Measurements from ENCODE around the gene HBP1. TPM values are rescaled to one million over a fixed set of nuclear protein-coding genes. Genes with fewer than 3 reads are reported as not detected.
A peak's percentile ranks its signal among the peaks of the same experiment; 100 is the strongest.

HBP1 gene
- polyA plus RNA-seq, 3 donors, result 41.2 to 52.9 (median 44.7) TPM

- WGBS (ENCODE audit: insufficient coverage), result 100% methylated on average over 1 of the region's 4 CpGs
- Mint-ChIP-seq H3K4me1 (no peaks in the 10 kb centered on the region), H3K27me3 (ENCODE audit: low read depth in 3 of 3) (peaks cover 0 to 3% (median 0%) of the 10 kb centered on the region in 3 donors), H3K4me3 (no peak overlapping the region), H3K36me3 (peaks cover 27 to 45% of the 10 kb centered on the region in 2 donors), H3K27ac (no peak overlapping the region), H3K9me3 (peaks cover 0 to 5% (median 0%) of the 10 kb centered on the region in 7 donors)
- no peak for DNase-seq
- Histone ChIP-seq H3K9ac (ENCODE audit: insufficient read depth, low read length, poor library complexity, severe bottlenecking) (no peak overlapping the region), H3K4me2 (replicated peaks; ENCODE audit: extremely low read depth, low read length, poor library complexity, severe bottlenecking) (no peak overlapping the region), H2AFZ (ENCODE audit: insufficient read depth, low read depth, low read length, poor library complexity, severe bottlenecking) (no peak overlapping the region), H3K4me3 (replicated peaks in 1 of 3; ENCODE audit: low read depth in 2 of 3, low read length in 3 of 3) (no peak overlapping the region), H3K9me3 (replicated peaks in 1 of 2; ENCODE audit: control insufficient read depth in 1 of 2, insufficient read depth in 1 of 2, low read length in 2 of 2) (peaks cover 0 to 4% of the 10 kb centered on the region in 2 donors), H3K27me3 (ENCODE audit: control insufficient read depth in 2 of 2, insufficient read depth in 2 of 2, low read length in 2 of 2) (no peaks in the 10 kb centered on the region), H3K79me2 (ENCODE audit: insufficient read depth, low read length) (no peaks in the 10 kb centered on the region), H3K4me1 (ENCODE audit: control insufficient read depth in 1 of 2, insufficient read depth in 2 of 2, low read length in 2 of 2) (no peaks in the 10 kb centered on the region), H4K20me1 (ENCODE audit: insufficient read depth, low read length) (no peaks in the 10 kb centered on the region), H3K27ac (ENCODE audit: low read depth in 1 of 2, low read length in 2 of 2) (no peak overlapping the region), H3K36me3 (replicated peaks in 1 of 2; ENCODE audit: control insufficient read depth in 1 of 2, insufficient read depth in 2 of 2, low read length in 2 of 2) (peaks cover 4 to 48% of the 10 kb centered on the region in 2 donors)
- TF ChIP-seq CTCF (IDR thresholded peaks at IDR 0.05), result no peak
- intact Hi-C loops (cut with micrococcal nuclease), result no loop called here
Measured at GRCh38 chr7:107237451-107237850, 68.6 kb downstream of the HBP1 start.

- H3K79me2 ChIP-seq (ENCODE audit: insufficient read depth, low read length), result no peaks in the 10 kb centered on the region
- no peaks in the 10 kb centered on the region for H3K27me3 ChIP-seq (ENCODE audit: control insufficient read depth in 2 of 2, insufficient read depth in 2 of 2, low read length in 2 of 2)
- H3K4me1 Mint-ChIP-seq, result no peaks in the 10 kb centered on the region
- 100% methylated on average over 4 of the region's 4 CpGs for whole genome bisulfite sequencing (ENCODE audit: insufficient coverage)
- peak overlapping the region in 1 of 7 donors; percentile 46 for H3K27ac Mint-ChIP-seq
- H3K9me3 ChIP-seq (replicated peaks in 1 of 2; ENCODE audit: control insufficient read depth in 1 of 2, insufficient read depth in 1 of 2, low read length in 2 of 2), result peaks cover 0 to 9% of the 10 kb centered on the region in 2 donors
- H3K4me1 ChIP-seq (ENCODE audit: control insufficient read depth in 1 of 2, insufficient read depth in 2 of 2, low read length in 2 of 2), result no peaks in the 10 kb centered on the region
- DNase-seq, result no peak
- H2AFZ ChIP-seq (ENCODE audit: insufficient read depth, low read depth, low read length, poor library complexity, severe bottlenecking), result no peak overlapping the region
- no peaks in the 10 kb centered on the region for H4K20me1 ChIP-seq (ENCODE audit: insufficient read depth, low read length)
- peaks cover 9 to 32% (median 17%) of the 10 kb centered on the region in 7 donors for H3K9me3 Mint-ChIP-seq
- no peak for TF ChIP-seq CTCF (IDR thresholded peaks at IDR 0.05)
- peaks cover 3 to 55% of the 10 kb centered on the region in 2 donors for H3K36me3 ChIP-seq (replicated peaks in 1 of 2; ENCODE audit: control insufficient read depth in 1 of 2, insufficient read depth in 2 of 2, low read length in 2 of 2)
- H3K36me3 Mint-ChIP-seq, result peaks cover 59 to 63% of the 10 kb centered on the region in 2 donors
- no peak overlapping the region for H3K4me3 Mint-ChIP-seq
- intact Hi-C loops (cut with micrococcal nuclease), result no loop called here
- H3K9ac ChIP-seq (ENCODE audit: insufficient read depth, low read length, poor library complexity, severe bottlenecking), result no peak overlapping the region
- H3K4me2 ChIP-seq (replicated peaks; ENCODE audit: extremely low read depth, low read length, poor library complexity, severe bottlenecking), result no peak overlapping the region
- H3K27me3 Mint-ChIP-seq (ENCODE audit: low read depth in 3 of 3), result peaks cover 0 to 2% (median 0%) of the 10 kb centered on the region in 3 donors
- H3K4me3 ChIP-seq (replicated peaks in 1 of 3; ENCODE audit: low read depth in 2 of 3, low read length in 3 of 3), result no peak overlapping the region
- H3K27ac ChIP-seq (ENCODE audit: low read depth in 1 of 2, low read length in 2 of 2), result no peak overlapping the region
Measured at GRCh38 chr7:107242267-107242666, 73.5 kb downstream of the HBP1 start.
